Stimulated activated CD8-positive, alpha-beta memory T cell treated with anti-CD3 and anti-CD28 coated beads, Interleukin-7, amount 100 ng/mL, for 24 hours (primary cell): ENCODE data around the gene STX18.

Source experiments
- DNase-seq: peaks from one replicate; pipeline ENCODE4 v3.0.0-alpha.2; 2020; ENCODE audit warnings: low read depth

STX18 gene

GRCh38 chr4:4398430-4398829 is 143.4 kb downstream of the STX18 start:
- no peak for DNase-seq

- DNase-seq, result no peak
These were observed 144.4 kb downstream of the STX18 start for GRCh38 chr4:4397441-4397819.

GRCh38 chr4:4396628-4397440 is 145.0 kb downstream of the STX18 start:
- DNase-seq, result no peak

GRCh38 chr4:4395849-4396627 is 145.8 kb downstream of the STX18 start:
- no peak for DNase-seq

- DNase-seq, result no peak
These were observed 146.5 kb downstream of the STX18 start for GRCh38 chr4:4395371-4395770.

- DNase-seq, result no peak
These were observed 147.2 kb downstream of the STX18 start for GRCh38 chr4:4394644-4395043.

GRCh38 chr4:4392501-4393183 is 149.2 kb downstream of the STX18 start:
- DNase-seq, result no peak

GRCh38 chr4:4391866-4392265 is 150.0 kb downstream of the STX18 start:
- no peak for DNase-seq

- DNase-seq, result no peak
These were observed 151.2 kb downstream of the STX18 start for GRCh38 chr4:4390515-4391240.

GRCh38 chr4:4390046-4390445 is 151.8 kb downstream of the STX18 start:
- no peak for DNase-seq

GRCh38 chr4:4388836-4389575 is 152.8 kb downstream of the STX18 start:
- no peak for DNase-seq

GRCh38 chr4:4388311-4388790 is 153.5 kb downstream of the STX18 start:
- DNase-seq, result no peak

- DNase-seq, result no peak
These were observed 154.1 kb downstream of the STX18 start for GRCh38 chr4:4387531-4388310.

- no peak for DNase-seq
These were observed 155.0 kb downstream of the STX18 start, which contains the start of gene NSG1 for GRCh38 chr4:4386736-4387392. TSS of gene NSG1 (plus strand) at chr4:4387102. CDS start at chr4:4387630, 528 bp downstream.

- DNase-seq, result no peak
These were observed 155.5 kb downstream of the STX18 start for GRCh38 chr4:4386296-4386735.

GRCh38 chr4:4385729-4386295 is 156.0 kb downstream of the STX18 start:
- DNase-seq, result no peak

- DNase-seq, result no peak
These were observed 157.0 kb downstream of the STX18 start for GRCh38 chr4:4384837-4385236.

GRCh38 chr4:4383085-4383484 is 158.8 kb downstream of the STX18 start:
- DNase-seq, result no peak

GRCh38 chr4:4379540-4380087 is 162.2 kb downstream of the STX18 start:
- no peak for DNase-seq
